Cerebellar nuclear complex (tissue), 1 donor: ENCODE measurements around the gene NRG3.

Experiments used
- DNase-seq, 2 experiments: peaks; one replicate each; lab custom pipeline; 2025; lab: John Stamatoyannopoulos, UW

The NRG3 gene

GRCh38 chr10:82091413-82091812, 216.4 kb downstream of the NRG3 start:
- DNase-seq, result no peak

GRCh38 chr10:82092111-82092510, 217.1 kb downstream of the NRG3 start:
- no peak for DNase-seq

DNA sequence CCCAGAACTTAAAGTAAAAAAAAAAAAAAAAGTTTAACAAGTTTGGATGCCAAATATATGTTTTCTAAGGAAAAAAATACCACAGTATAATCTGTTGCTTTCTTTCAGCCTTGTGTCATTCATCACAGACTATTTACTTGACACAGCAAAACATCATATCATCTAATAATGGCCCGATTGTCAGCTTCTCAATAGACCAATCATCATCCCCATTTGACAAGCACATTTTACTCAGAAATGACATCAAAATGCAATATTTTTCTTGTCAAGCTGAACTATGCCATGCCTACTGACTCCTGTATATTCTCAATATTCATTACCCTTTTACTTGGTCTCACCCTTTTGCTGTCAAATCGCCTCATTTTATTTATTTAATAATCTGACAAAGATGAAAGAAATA, 249.7 kb downstream of the NRG3 start:
- DNase-seq, result no peak

DNA sequence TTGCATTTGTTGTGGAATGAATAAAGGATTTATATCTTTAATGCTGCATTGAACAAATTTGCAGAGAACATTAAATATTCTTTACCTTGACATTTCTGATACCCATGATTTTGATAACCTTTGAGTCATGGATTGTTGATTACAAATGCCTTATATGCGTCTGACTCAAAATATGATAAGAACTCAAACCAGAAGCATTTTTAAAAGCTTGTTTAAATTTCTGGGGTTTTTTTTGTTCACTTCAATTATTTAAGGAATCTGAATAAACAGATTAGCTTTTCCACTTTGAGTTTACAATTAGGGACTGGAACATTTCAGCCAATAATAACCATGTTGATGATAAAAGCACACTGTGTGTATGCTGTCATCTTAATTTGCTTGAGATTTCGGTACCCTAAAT, 253.5 kb downstream of the NRG3 start:
- no peak for DNase-seq

DNA sequence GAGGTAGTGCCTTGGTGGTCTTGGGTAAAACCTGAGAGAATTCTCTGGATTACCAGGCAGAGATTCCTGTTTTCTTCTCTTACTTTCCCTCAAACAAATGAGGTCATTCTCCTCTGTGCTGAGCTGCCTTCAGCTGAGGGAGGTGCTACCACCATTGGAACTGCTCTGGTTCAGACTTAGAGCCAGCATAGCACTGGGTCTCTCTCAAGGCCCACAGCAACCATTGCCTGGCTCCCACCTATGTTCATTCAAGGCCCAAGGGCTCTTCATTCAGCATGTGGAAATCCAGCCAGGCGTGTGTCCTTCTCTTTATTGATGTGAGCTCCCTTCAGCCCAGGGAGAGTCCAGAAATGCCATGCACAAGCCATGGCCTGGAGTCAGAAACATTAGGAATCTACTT, 261.1 kb downstream of the NRG3 start:
- DNase-seq, result no peak

GRCh38 chr10:82144153-82144552, 269.2 kb downstream of the NRG3 start:
- no peak for DNase-seq

DNA sequence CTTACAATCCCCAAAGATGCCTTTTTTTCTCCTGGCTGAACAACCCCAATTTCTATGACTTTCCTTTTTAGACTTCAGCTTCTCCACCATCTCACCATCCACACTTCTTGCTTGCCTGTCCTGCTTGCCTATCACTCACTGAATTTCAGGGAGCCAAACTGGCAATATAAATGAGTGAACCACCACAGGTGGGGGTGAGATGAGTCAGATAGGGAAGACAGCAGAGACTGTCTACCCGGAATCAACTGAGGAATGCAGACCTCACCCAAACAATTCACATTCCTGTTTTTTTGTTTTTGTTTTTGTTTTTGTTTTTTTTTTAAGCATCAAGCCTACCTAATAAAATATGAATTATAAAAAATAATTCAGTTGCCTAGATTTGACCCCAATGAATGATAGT, 273.8 kb downstream of the NRG3 start:
- DNase-seq, result no peak

DNA sequence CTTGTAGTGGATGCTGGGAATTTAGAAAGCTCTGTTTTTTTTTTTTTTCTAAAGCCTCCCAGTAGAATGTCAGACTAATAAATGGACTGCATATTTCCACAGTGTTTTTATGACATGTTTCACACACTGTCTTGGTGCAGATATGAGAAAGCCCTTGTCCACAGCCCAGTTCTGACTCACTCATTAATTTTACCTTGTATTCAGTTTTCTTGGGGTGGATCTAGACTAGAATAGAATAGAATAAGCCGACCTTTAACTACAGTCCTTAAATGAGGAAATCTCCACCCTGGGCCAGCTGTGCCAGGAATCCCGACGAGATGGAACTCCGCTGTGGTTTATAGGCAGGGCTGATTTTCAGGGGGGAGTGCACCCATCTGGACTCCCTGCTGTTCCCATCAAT, 274.7 kb downstream of the NRG3 start:
- DNase-seq, result no peak

GRCh38 chr10:82150123-82150900, 275.3 kb downstream of the NRG3 start:
- DNase-seq, result no peak

DNA sequence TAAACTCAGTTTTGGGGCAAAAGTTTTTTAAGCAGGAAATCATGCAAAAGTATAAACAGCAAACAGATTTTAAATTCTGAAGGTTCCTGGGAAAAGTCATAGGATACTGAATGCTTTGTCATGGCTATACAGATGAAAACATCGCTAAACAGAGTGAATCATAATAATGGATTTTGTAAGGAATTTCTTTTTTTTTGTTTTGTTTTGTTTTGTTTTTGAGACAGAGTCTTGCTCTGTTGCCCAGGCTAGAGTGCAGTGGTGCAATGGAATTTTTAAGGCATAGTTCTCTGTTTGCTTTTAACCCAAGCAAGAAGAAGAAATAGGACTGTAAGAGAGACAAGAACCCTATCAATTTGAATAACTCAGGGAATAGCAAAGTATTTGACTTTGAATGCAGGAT, 285.3 kb downstream of the NRG3 start:
- DNase-seq, result no peak

DNA sequence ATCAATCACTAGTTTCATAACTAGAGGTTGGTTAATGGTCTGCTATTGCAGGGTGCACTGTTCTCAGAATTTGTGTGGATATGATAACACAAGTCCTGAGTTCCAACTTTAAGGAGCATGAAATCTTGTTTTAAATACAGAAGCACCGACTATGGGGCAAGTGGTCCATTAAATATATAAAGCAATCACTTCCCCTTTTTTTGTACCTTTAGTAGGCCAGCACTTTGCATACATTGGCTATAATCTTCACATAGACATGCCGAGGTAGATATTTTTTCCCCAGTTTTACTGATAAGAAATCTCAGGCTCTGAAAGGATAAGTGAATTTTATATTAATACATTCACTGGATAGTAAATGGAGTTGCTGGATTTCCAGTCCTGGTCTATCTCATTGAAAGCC, 286.3 kb downstream of the NRG3 start:
- DNase-seq, result no peak

DNA sequence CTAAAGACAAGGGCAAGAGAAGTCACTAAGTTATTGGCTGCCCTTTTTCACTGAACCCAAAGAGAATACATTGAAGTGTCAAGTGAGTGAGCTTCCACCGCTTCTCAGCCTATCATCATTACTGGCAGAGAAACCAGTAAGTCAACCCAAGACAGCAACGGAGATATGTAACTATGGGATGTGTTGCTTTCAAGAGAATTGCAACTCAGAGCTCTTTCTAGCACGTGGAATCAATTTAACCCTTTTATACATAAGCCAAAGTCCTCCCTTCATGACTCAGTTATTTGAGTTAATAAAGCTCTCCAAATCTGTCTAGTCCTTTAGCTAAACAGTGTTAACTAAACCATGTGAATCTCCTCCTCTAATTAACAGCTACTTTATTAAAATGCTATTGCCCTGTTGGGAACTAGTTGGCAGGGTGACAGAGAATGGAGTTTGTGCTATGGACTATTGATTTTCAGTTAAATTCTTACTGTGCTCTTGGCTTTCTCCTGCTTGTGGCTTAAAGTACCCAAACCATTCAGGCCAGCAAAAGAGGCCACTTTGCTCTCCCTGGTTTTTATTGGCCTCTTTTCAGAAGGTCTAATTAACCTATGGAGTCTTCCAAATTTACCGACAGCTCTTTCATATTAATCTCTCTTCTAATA, 287.7 kb downstream of the NRG3 start:
- no peak for DNase-seq

GRCh38 chr10:82171899-82172298, 296.9 kb downstream of the NRG3 start:
- no peak for DNase-seq

GRCh38 chr10:82176587-82176986, 301.6 kb downstream of the NRG3 start:
- DNase-seq, result no peak

- DNase-seq, result no peak
Observed at GRCh38 chr10:82190432-82191260, 315.7 kb downstream of the NRG3 start.

- DNase-seq, result no peak
Observed at GRCh38 chr10:82191653-82192052, 316.7 kb downstream of the NRG3 start.

GRCh38 chr10:82192665-82193064, 317.7 kb downstream of the NRG3 start:
- DNase-seq, result no peak

- no peak for DNase-seq
Observed at GRCh38 chr10:82194419-82194818, 319.4 kb downstream of the NRG3 start.

DNA sequence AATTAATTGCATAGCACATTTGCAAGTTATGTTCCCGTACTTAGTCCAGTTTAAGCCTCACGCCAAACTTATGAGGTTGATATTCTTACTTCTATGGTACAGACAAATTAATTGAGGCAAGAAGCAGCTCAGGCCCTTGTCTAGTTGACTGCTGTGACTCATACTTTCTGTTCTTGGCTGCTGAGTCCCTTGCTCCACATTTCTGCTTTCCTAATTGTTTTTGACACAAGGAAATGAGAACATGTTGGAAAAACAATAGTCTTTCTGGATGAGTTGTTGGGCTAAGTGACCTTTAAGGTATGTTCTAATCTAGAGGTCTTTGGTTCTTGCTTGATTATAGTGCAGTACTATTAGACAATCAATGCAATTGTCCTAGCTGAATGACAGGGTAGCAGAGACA, 331.8 kb downstream of the NRG3 start:
- DNase-seq, result no peak

- no peak for DNase-seq
Observed at GRCh38 chr10:82208726-82209125, 333.7 kb downstream of the NRG3 start.

GRCh38 chr10:82210331-82210730, 335.3 kb downstream of the NRG3 start:
- DNase-seq, result no peak

DNA sequence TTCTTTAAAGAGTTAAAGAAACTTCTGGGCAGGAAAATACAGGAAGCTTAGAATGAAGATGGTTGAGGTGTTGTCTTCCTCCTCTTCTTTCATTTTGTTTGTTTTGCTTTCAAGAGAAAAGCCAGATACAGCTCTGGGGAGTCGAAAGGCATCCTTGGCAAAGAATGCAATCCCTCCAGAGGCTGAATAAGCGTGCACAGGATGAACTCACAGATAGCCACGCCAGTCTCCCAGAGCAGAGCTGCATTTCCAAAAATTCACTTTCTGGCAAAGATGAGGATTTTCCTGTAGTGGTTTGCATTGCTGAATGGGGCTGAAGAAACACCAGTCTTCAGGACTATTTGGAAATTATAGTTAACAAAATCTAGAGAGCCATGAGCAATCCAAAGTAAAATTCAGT, 336.4 kb downstream of the NRG3 start:
- no peak for DNase-seq

DNA sequence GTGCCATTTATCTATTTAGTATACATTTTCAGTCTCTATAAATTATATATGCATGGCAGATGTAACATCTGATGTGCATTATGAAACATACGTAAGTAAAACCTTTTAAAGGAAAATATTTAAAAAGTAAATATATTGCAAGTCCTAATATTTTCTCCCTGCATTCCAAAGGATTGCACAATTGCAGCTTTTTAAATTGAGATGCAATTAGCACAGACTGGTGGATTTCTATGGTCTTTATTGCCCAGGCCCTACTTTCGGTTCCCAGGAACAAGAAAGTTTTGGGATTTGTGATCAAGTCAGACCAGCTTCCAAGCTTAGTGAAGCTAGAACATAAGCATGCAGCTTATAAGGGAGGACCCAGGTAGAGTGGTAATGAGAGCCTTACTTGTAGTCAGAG, 337.8 kb downstream of the NRG3 start:
- DNase-seq, result no peak
